Mucosa of gallbladder (tissue), 1 donor: ENCODE measurements around the gene KNSTRN. TPM values are rescaled to one million over a fixed set of nuclear protein-coding genes. Genes with fewer than 3 reads are reported as not detected.

ENCODE experiments used
- DNase-seq: peaks from one replicate; pipeline ENCODE4 v3.0.0-alpha.2; 2020; ENCODE audit warnings: low spot score
- total RNA-seq: library from RNA; stranded (reverse); gene quantifications from one replicate; pipeline ENCODE4 v1.2.1, GENCODE V29; 2021
- donor health status: DM: no; HTN: no; CAD: no.

KNSTRN gene
- total RNA-seq, 1 donor from 2014 or later, result 12.2 TPM

DNA sequence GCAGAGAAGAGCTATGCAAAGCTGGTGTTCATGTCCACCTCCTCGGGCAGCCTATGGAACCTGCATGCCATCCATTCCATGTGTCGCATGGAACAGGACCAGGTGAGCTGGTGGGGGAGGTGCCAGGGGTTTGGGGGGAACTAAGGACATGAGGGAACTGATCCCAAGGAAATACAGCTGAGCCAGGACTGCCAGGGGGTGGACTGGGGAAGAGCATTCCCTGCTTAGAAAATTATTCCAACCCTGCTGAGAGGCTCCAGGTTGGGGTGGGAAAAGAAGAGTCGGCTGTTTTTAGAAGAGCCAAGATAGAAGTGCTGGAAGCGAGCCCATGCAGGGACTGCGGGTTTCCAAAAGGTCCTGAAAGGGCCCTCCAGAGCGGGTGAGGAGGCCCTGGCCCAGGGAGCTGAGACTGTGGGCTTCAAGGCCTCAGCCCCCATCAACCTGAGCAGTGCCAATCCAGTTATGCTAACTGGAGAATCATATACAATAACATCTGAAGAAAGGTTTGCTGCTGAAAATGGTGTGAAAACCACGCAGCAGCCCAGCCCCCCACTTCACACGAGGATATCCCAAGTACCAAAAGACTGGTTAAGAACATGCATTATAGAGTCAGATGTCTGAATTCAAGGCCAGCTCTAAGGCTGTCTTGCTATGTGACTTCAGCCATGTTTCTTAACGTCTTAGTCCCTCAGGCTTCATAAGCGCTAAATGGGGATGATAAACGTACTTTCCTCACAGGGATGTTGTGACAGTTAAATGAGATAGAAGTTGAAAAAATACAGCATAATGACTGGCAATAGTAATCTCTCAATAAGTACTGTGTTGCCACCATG is 16.7 kb upstream of the KNSTRN start:
- DNase-seq, result no peak

DNA sequence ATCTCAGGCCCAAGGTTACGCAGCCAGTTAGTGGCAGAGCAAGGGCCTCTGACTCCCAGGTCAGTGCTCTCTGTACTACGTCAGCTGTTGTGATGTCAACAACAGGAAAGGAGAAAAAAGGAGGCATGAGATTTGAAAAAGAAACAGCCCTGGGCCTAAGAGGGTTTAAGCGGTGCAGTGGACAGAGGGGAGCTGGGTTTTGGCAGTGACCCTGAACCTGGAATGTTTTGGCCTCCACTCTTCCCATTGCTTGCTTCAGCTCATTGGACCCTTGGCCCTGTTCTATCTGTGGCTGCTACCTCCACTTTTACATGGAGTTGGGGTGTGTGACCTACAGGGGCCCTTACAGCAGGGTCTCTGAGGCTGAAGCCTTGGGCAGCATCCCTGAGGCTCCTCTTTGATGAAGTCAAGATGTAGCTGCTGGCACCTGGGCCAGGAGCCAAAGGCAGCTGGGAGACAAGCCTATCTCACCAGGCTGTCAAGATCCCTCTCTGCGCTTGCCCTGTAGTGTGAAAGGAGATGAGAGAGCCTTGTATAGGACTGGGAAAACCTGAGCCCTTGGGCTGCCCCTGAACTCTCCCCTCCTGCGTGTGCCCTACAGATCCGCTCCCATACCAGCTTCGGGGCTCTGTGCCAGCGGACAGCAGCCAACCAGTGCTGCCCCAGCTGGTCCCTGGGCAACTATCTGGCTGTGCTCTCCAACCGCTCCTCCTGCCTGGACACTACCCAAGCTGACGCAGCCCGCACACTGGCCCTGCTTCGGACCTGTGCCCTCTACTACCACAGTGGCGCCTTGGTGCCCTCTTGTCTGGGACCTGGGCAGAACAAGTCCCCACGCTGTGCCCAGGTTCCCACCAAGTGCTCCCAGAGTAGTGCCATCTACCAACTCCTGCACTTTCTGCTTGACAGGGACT is 15.8 kb upstream of the KNSTRN start:
- peak; percentile 84 for DNase-seq

GRCh38 chr15:40367371-40367685 is 15.2 kb upstream of the KNSTRN start:
- no peak for DNase-seq

GRCh38 chr15:40367686-40368611 is 14.6 kb upstream of the KNSTRN start:
- DNase-seq, result peak; percentile 90

- no peak for DNase-seq
Observed at GRCh38 chr15:40368719-40369473, 13.6 kb upstream of the KNSTRN start.

GRCh38 chr15:40369474-40369869 is 13.0 kb upstream of the KNSTRN start:
- no peak for DNase-seq

GRCh38 chr15:40369971-40370370 is 12.6 kb upstream of the KNSTRN start:
- DNase-seq, result no peak

DNA sequence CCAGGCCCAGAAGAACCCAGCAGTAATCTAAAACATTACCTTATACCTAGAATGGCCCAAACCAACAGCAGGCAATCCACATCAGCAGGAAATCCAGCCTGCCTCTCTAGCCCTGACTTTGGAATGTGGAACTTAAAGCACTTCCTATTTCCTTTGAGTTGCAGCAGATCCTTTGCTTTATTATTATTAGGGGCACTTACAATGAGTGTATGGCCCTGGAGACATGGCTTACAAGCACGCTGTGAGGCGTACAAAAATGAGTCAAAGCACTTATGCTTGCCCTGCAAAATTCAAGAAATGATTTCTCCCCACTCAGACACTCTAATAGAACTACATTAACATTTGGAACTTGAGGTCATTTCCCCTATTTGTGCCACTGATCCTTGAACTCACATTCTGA is 9.5 kb upstream of the KNSTRN start:
- no peak for DNase-seq

GRCh38 chr15:40377606-40378005 is 4.9 kb upstream of the KNSTRN start:
- no peak for DNase-seq

DNA sequence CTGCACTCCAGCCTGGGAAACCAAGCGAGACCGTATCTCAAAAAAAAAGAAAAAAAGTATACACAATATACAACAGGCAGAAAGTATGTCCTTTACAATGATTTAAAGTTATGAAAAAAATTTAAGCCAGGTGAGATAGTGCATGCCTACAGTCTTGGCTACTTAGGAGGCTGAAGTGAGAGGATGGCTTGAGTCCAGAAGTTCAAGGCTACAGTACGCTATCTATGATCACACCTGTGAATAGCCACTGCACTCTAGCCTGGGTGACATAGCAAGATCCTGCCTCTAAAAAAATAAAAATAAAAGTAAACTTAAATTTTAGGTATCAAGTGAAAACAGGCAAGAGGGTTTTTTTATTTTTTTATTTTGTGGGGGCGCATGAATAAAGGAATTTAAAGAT is 3.1 kb upstream of the KNSTRN start:
- DNase-seq, result no peak

DNA sequence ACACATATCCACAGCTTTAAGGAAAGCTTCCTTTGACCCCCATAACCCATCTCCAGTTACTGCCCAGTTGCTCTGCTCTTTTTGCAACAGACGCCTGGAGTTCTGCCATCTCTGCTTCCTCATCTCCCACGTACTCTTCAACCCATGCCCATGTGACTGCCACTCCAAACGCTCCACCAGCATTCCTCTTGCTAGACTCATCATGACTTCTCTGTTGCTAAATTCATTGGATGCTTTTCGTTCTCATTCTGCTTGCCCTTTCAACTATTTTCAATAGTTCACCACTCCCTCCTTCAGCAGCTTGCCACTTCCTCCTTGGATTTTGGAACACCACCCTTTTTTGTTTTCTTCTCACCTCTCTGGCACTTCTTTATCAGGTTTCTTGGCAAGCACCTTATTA is 2.7 kb upstream of the KNSTRN start:
- DNase-seq, result peak; percentile 78

- no peak for DNase-seq
Observed at GRCh38 chr15:40380636-40381035, 1.9 kb upstream of the KNSTRN start.

- no peak for DNase-seq
Observed at GRCh38 chr15:40381818-40382529, 547 bp upstream of the KNSTRN start.

DNA sequence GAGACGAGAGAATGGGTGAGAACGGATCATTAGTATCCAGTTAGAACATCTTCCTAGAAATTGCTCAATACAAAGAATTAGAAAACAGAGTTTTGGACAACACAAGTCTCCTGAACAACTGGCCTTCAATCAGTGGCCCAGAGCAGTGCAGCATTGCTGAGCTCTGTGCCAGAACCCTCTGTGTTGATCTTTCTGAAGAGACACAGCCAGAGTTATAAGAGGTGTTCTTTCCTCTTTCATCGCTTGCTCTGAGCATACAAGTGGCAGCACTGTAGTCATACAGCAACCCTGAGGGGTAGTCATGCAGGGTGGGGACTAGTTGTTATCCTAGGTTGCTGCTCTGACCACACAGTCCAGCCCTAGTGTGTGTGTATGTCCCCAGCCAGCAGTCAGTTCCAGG is 4.0 kb downstream of the KNSTRN start:
- no peak for DNase-seq

- no peak for DNase-seq
Observed at GRCh38 chr15:40388941-40389823, 6.7 kb downstream of the KNSTRN start.

GRCh38 chr15:40389824-40390595 is 7.5 kb downstream of the KNSTRN start:
- DNase-seq, result no peak

GRCh38 chr15:40392986-40393948 is 10.7 kb downstream of the KNSTRN start:
- no peak for DNase-seq
